HL-60 (cell line): ENCODE data around the gene ITGA8.

Experiments used
- DNase-seq, 2 experiments: peaks; one replicate each; pipeline ENCODE4 v3.0.0-alpha.2; 2010 to 2020; ENCODE audit warnings: low read depth in 1 of 2, low spot score in 1 of 2
- H3K27ac ChIP-seq: fragments of 250-450 bp; sonication (Bioruptor Pico); replicated peaks from 2 replicates; pipeline ENCODE4 v1.5.1; 2020; ENCODE audit warnings: mild to moderate bottlenecking, moderate library complexity
- H3K27me3 ChIP-seq: fragments of 250-450 bp; sonication (Bioruptor Pico); 2 replicates; pipeline ENCODE4 v1.5.1; 2021; ENCODE audit warnings: mild to moderate bottlenecking, moderate library complexity; ENCODE audit not compliant: insufficient read depth, poor library complexity, severe bottlenecking
- H3K4me3 ChIP-seq: replicated peaks from 2 replicates; pipeline ENCODE4 v1.5.1; 2011; ENCODE audit warnings: mild to moderate bottlenecking, control low read depth, low read length; ENCODE audit not compliant: insufficient read depth
- GABPA ChIP-seq: IDR thresholded peaks from 2 replicates; pipeline ENCODE4 v1.6.1; 2012; ENCODE audit warnings: low read depth
- POLR2AphosphoS5 ChIP-seq: IDR thresholded peaks from 2 replicates; pipeline ENCODE4 v1.6.1; 2012; ENCODE audit warnings: low read depth
- REST ChIP-seq: IDR thresholded peaks from 2 replicates; pipeline ENCODE4 v1.6.1; 2012; ENCODE audit warnings: low read depth; ENCODE audit not compliant: insufficient replicate concordance
- SPI1 ChIP-seq: IDR thresholded peaks from 2 replicates; pipeline ENCODE4 v1.6.1; 2012; ENCODE audit warnings: low read depth, mild to moderate bottlenecking, borderline replicate concordance
- TF ChIP-seq, protein P1 (sequence below): IDR thresholded peaks from one replicate; pipeline ENCODE4 v1.5.1; 2011; ENCODE audit warnings: low read length, control low read depth, inconsistent platforms; ENCODE audit not compliant: insufficient read depth

The ITGA8 gene

GRCh38 chr10:15543994-15544393 is 175.7 kb downstream of the ITGA8 start:
- Histone ChIP-seq H3K4me3 (no peak overlapping the region), H3K27ac (no peak overlapping the region), H3K27me3 (no peaks in the 10 kb centered on the region)
- TF ChIP-seq GABPA (no peak), SPI1 (no peak), POLR2AphosphoS5 (no peak), REST (no peak)
- TF ChIP-seq, protein P1, sequence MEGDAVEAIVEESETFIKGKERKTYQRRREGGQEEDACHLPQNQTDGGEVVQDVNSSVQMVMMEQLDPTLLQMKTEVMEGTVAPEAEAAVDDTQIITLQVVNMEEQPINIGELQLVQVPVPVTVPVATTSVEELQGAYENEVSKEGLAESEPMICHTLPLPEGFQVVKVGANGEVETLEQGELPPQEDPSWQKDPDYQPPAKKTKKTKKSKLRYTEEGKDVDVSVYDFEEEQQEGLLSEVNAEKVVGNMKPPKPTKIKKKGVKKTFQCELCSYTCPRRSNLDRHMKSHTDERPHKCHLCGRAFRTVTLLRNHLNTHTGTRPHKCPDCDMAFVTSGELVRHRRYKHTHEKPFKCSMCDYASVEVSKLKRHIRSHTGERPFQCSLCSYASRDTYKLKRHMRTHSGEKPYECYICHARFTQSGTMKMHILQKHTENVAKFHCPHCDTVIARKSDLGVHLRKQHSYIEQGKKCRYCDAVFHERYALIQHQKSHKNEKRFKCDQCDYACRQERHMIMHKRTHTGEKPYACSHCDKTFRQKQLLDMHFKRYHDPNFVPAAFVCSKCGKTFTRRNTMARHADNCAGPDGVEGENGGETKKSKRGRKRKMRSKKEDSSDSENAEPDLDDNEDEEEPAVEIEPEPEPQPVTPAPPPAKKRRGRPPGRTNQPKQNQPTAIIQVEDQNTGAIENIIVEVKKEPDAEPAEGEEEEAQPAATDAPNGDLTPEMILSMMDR, result no peak
- DNase-seq, result no peak

GRCh38 chr10:15542817-15543216 is 176.9 kb downstream of the ITGA8 start:
- TF ChIP-seq, protein P1, result no peak
- TF ChIP-seq POLR2AphosphoS5, result no peak
- TF ChIP-seq REST, result no peak
- TF ChIP-seq SPI1, result no peak
- no peak for DNase-seq
- Histone ChIP-seq H3K4me3 (no peak overlapping the region), H3K27ac (no peak overlapping the region), H3K27me3 (no peaks in the 10 kb centered on the region)

DNA sequence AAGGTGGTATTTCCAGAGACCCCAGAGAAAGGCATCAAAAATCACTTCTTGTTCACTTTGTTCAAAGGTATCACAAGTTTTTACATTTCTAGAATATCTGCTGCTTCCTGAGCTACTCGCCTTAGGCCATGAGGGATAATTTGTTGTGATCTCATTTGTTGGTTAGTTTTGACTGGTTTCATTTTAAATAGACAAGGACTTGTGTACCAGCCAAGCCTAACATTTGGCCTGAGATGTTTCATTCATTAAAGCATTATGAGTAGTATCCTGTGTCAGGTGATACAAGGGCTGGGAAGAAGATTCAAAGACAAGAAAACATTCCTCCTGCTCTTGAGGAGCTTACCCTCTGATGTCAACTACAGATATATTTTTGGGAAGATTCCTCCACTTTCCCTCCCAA is 178.3 kb downstream of the ITGA8 start:
- no peak overlapping the region for H3K27ac ChIP-seq
- no peak for DNase-seq
- no peaks in the 10 kb centered on the region for H3K27me3 ChIP-seq
- TF ChIP-seq SPI1 (no peak), POLR2AphosphoS5 (no peak), GABPA (no peak), REST (no peak)
- TF ChIP-seq, protein P1, result no peak
- H3K4me3 ChIP-seq, result no peak overlapping the region
